GM15510 (cell line): ENCODE results near the gene WNT8B.

Experiments
- POLR2A ChIP-seq: IDR thresholded peaks from 3 replicates; pipeline ENCODE4 v1.6.1; 2011; ENCODE audit warnings: borderline replicate concordance; ENCODE audit not compliant: insufficient read length; ENCODE audit errors: extremely low read depth

The WNT8B gene

DNA sequence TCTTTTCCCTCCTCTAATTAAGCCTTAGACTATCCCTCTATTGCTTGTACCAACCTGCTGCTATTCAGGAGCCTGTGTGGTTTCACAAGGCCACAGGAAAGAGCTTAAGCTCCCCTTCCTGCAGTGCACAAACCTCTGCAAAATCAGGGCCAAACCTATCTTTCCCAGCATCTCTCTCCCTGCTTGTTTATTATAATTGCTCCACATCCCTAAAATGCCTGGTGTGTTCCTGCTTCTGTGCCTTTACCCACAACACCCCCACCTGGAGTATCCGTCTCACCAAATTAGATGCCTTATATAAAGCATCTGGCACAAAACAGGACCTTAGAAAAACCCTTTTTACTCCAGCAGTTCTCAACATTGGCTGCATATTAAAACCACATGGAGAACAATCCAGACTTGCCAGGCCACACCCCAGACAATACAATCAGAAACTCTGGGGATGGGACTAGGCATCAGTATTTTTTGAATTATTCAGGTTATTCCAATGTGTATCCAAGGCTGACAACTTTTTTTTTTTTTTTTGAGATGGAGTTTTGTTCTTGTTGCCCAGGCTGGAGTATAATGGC lies 40.2 kb downstream of the WNT8B start:
- no peak for TF ChIP-seq POLR2A

DNA sequence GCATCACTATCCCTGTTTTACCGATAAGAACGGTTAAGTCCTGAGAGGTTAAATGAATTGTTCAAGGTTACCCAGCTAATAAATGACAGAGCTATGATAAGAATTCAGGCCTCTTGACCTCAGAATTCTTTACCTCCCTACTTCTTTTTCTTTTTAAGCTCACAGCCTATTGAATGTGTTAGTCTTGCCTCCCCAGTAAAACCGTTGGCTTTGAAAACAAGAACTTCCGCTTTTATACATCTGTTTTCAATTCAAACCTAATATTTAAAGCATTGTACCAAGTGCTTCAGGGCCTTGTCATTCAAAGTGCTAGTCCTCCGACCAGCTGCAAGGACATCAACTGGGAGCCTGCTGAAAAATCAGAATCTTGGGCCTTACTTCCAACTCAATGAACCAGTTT lies 41.3 kb downstream of the WNT8B start:
- TF ChIP-seq POLR2A, result no peak

DNA sequence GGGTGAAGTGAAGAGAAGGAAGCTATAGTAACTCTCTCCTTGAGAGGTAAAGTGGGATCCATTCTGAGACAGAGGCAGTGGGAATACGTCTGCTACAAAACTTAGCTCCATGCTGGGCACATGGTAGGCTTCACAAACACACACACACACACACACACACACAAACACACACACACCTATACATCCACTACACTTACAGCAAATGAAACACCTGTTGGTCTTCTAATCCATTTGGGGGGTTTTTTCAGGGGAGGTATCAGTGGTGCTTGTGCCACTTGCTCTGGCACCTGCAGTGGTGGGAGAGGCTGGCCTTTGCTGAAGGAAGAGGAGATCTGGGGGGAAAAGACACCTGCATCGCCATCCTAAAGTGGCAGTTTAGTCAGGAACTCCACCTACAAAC lies 42.4 kb downstream of the WNT8B start:
- TF ChIP-seq POLR2A, result no peak

DNA sequence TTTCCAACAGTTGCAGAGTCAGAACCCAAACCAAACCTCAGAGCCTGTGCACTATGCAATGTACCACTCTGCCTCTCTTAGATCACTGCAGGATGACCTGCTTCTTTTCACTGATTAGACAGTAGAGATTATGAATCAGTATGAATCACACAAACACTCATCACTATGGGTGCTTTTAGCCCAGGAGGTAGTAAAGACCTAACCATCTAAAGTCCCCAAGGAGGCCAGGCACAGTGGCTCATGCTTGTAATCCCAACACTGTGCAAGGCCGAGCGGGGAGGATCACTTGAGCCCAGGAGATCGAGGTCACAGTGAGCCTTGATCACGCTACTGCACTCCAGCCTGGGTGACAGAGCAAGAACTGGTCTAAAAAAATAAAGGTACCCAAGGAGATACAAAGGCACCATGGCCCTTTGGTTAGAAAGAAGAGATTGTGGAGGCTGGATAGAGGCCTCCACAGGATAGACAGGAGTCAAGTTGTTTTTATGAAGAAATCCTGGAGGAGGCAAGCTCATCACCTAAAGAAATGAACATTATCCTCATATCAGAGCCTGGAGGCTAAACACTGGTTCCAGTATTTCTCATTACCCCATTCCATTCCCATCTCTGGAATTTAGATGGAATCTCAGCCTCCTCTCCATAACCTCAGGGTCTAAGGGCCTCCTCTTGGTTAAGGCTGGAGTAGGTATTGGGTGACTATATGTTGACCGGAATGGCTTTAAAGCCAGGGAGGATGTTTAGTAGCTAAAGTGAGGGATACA lies 44.0 kb downstream of the WNT8B start:
- TF ChIP-seq POLR2A, result no peak

DNA sequence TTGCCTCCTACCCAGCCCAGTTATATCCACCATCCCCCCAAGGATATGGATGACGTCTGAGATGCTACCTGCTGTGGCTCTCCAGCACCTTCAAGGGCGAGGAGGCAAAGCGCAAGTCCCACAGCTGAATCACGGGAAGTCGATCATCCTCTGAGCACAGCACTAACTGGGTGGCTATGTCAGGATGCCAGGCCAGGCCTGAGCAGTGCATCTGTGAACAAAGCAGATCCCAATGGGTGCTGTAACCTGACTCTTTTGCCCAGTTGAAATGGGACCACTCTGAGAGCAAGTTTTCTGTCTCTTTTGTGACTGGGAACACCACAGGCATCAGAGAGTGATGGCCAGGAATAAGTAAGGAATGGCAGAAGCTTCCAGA lies 44.5 kb downstream of the WNT8B start:
- no peak for TF ChIP-seq POLR2A

DNA sequence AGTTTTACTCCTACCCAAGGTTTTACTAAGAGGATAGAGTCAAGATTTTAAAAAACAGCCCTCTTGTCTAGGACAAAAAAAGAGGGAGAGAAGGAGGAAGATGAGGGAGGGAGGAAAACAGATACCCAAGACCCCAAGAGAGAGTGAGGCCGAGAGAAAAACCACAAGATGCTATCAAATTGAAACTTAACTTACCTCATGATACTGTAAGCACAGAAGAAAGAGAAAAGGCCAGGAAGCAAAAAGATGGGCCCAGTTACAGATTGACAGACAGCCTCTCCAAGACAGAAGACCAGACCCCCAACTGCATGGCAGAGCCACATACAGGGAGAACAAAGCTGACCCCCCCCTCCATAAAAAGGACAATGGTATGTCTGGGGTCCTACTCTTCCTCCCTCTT lies 45.5 kb downstream of the WNT8B start:
- no peak for TF ChIP-seq POLR2A

DNA sequence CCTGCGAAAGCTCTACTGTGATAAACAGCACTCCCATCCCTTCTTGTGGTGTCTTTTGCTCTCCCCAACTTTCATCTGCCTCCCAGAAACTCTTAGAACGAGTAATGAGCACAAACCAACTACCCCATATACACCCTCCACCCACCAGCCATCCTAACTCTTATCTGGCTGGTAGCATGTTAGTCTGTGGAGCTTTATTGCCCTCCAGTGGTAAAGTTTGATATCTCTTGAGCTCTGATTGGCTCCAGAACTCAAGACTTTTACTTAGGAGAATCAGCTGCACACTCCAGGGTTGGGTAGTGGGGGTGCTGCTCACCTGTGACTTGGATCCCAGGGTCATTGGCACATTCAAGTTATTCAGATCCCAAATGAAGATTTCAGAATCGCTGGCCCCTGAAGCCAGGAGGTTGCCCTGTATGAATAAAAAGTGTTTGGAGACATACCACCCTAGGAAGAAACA lies 45.9 kb downstream of the WNT8B start:
- TF ChIP-seq POLR2A, result no peak

GRCh38 chr10:100509241-100509840 lies 46.5 kb downstream of the WNT8B start:
- TF ChIP-seq POLR2A, result no peak

GRCh38 chr10:100510533-100511308 lies 47.9 kb downstream of the WNT8B start:
- no peak for TF ChIP-seq POLR2A

GRCh38 chr10:100515612-100516011 lies 52.8 kb downstream of the WNT8B start:
- TF ChIP-seq POLR2A, result no peak

- no peak for TF ChIP-seq POLR2A
Measured at GRCh38 chr10:100516847-100517246, 54.0 kb downstream of the WNT8B start.

GRCh38 chr10:100518761-100519241 lies 56.0 kb downstream of the WNT8B start:
- no peak for TF ChIP-seq POLR2A

- no peak for TF ChIP-seq POLR2A
Measured at GRCh38 chr10:100519311-100520051, 56.7 kb downstream of the WNT8B start, which contains the start of gene SEC31B. TSS of gene SEC31B (minus strand) at chr10:100519861. CDS start at chr10:100516952, 2,909 bp downstream.

- TF ChIP-seq POLR2A, result no peak
Measured at GRCh38 chr10:100520811-100521210, 58.0 kb downstream of the WNT8B start.
